ENCODE results near the gene PLEKHN1.

DNA sequence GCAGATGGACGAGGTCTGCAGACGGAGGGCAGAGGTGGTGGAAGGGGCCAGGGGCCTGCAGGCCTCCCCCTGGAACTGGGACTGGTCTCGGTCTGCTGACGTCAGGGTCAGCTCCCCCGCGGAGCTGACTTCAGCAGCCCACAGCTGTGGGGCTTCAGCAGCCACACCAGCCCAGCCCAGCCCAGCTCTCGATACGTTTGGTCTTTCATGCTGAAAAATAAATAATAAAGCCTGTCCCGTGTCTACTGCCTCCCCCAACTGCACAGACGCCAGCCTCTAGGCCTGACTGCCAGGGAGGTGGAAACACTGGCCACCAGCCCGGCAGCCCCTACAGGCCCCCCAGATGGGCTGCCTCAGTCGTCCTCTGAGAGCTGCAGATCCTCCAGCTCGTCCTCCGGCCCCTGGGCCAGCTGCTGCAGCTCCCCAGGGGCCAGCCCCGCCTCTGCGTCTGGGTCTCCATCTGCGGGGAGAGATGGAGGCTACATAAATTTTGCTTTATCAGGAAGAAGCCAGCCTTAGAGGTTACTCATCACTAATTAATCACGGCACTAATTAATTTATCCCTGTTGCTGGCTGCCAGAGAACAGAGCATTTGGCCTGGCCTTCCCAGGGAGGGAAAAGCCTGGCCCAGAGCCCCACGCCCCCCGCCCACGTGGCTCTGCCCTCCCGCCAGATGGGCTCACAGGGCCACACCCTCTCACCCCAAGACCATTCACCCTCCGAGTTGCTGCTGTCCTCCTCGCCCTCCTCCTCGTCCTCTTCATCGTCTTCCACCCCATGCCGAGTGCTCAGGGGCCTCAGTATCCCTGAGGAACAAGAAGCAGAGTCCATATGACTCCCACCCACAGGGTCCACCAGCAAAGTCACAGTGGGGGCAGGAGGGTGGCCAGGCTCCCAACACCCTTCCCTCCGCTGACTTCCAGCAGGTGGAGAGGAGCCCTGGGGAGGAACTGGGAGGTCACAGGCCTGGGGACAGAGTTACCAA is 21.6 kb upstream of the PLEKHN1 start:
- TF ChIP-seq, protein P1, sequence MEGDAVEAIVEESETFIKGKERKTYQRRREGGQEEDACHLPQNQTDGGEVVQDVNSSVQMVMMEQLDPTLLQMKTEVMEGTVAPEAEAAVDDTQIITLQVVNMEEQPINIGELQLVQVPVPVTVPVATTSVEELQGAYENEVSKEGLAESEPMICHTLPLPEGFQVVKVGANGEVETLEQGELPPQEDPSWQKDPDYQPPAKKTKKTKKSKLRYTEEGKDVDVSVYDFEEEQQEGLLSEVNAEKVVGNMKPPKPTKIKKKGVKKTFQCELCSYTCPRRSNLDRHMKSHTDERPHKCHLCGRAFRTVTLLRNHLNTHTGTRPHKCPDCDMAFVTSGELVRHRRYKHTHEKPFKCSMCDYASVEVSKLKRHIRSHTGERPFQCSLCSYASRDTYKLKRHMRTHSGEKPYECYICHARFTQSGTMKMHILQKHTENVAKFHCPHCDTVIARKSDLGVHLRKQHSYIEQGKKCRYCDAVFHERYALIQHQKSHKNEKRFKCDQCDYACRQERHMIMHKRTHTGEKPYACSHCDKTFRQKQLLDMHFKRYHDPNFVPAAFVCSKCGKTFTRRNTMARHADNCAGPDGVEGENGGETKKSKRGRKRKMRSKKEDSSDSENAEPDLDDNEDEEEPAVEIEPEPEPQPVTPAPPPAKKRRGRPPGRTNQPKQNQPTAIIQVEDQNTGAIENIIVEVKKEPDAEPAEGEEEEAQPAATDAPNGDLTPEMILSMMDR (IDR thresholded peaks at IDR 0.05; ENCODE audit: borderline replicate concordance, extremely low read depth, low read length, poor library complexity, severe bottlenecking), result no peak
- TF ChIP-seq EZH2 (IDR thresholded peaks at IDR 0.05; ENCODE audit: borderline replicate concordance, low read depth, low read length, severe bottlenecking), result no peak
